AG09309 (cell line): ENCODE measurements around the gene MAFF.
A peak's percentile ranks its signal among the peaks of the same experiment; 100 is the strongest.

Source experiments
- DNase-seq: peaks from one replicate; pipeline ENCODE4 v3.0.0-alpha.2; 2010; ENCODE audit warnings: low read depth
- H3K4me3 ChIP-seq: 2 replicates; pipeline ENCODE4 v1.5.1; 2011; ENCODE audit warnings: mild to moderate bottlenecking, low read depth, low read length, moderate library complexity; ENCODE audit not compliant: control insufficient read depth
- CTCF ChIP-seq: IDR thresholded peaks from 2 replicates; pipeline ENCODE4 v1.5.1; 2011; ENCODE audit warnings: mild to moderate bottlenecking, low read depth, low read length, inconsistent platforms; ENCODE audit not compliant: insufficient read depth, control insufficient read depth; ENCODE audit errors: missing control alignments

MAFF gene

GRCh38 chr22:38239101-38239761, 37.4 kb downstream of the MAFF start:
- TF ChIP-seq CTCF = peak; percentile 25
- peak; percentile 91 for DNase-seq
- peak overlapping the region; percentile 13 for H3K4me3 ChIP-seq

DNA sequence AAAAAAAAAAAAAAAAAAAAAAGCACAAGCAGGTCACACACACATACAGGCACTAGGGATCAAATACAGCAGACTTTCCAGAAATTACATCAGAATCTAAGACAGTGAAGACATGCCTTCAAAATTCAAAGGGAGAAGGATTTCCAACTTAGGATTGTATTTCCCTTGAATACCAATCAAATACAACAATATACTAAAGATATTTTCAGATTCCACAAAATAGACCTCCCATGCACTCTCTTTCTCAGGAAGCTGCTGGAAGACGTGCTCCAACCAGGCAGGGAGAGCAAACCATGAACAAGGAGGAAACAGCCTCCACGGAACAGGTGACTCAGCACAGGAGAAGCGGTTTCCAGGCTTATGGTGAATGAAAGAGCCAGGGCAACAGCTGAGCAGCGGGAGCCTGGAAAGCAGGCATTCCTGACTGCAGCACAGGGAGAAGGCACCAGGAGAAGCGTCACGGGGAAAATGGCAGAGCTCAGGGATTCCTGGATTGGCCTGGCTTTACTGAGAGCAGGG, 39.0 kb downstream of the MAFF start:
- no peak for TF ChIP-seq CTCF
- H3K4me3 ChIP-seq = no peak overlapping the region
- DNase-seq = peak; percentile 56

GRCh38 chr22:38243007-38243765, 41.4 kb downstream of the MAFF start:
- H3K4me3 ChIP-seq = no peak overlapping the region
- DNase-seq = no peak
- TF ChIP-seq CTCF = no peak

GRCh38 chr22:38244106-38244505, 42.3 kb downstream of the MAFF start:
- H3K4me3 ChIP-seq = no peak overlapping the region
- TF ChIP-seq CTCF = no peak
- DNase-seq = no peak

- no peak overlapping the region for H3K4me3 ChIP-seq
- TF ChIP-seq CTCF = no peak
- no peak for DNase-seq
Observed at GRCh38 chr22:38246046-38246658, 44.4 kb downstream of the MAFF start.

- DNase-seq = no peak
- TF ChIP-seq CTCF = no peak
- H3K4me3 ChIP-seq = no peak overlapping the region
Observed at GRCh38 chr22:38246692-38247091, 44.9 kb downstream of the MAFF start.
